Fibroblast of lung (primary cell): ENCODE measurements around the gene SRL. TPM values are rescaled to one million over a fixed set of nuclear protein-coding genes. Genes with fewer than 3 reads are reported as not detected.

ENCODE experiments used
- DNase-seq, 2 donors: peaks; one replicate each; pipeline versions ENCODE4 v3.0.0 to v3.0.0-alpha.2; 2010; ENCODE audit warnings: low read depth in 2 of 2
- H2AFZ ChIP-seq: 2 replicates; pipeline ENCODE4 v1.5.1; 2012; ENCODE audit warnings: low read length, control low read depth, inconsistent platforms
- H3K27ac ChIP-seq: 2 replicates; pipeline ENCODE4 v1.5.1; 2011; ENCODE audit warnings: low read length, control low read depth; ENCODE audit not compliant: insufficient read depth
- H3K27me3 ChIP-seq: 2 replicates; pipeline ENCODE4 v1.5.1; 2011; ENCODE audit warnings: mild to moderate bottlenecking, low read length; ENCODE audit not compliant: control insufficient read depth, insufficient read depth
- H3K36me3 ChIP-seq: 2 replicates; pipeline ENCODE4 v1.5.1; 2011; ENCODE audit warnings: low read length; ENCODE audit not compliant: control insufficient read depth, insufficient read depth
- H3K4me1 ChIP-seq: 2 replicates; pipeline ENCODE4 v1.5.1; 2011; ENCODE audit warnings: low read length; ENCODE audit not compliant: control insufficient read depth, insufficient read depth; ENCODE audit errors: extremely low read depth
- H3K4me2 ChIP-seq: 2 replicates; pipeline ENCODE4 v1.5.1; 2011; ENCODE audit warnings: low read length, control low read depth; ENCODE audit not compliant: insufficient read depth; ENCODE audit errors: extremely low read depth
- H3K4me3 ChIP-seq, 4 experiments: fragments of 200-600 bp in 1 of 4; sonication (generic) in 1 of 4; replicated peaks in 1 of 4; 2 replicates each; pipeline ENCODE4 v1.5.1; 2011 to 2016; ENCODE audit warnings: low read length in 4 of 4, low read depth in 3 of 4, mild to moderate bottlenecking in 3 of 4, control low read depth in 2 of 4, inconsistent platforms in 1 of 4, mixed read lengths in 1 of 4; ENCODE audit not compliant: insufficient read depth in 1 of 4; ENCODE audit errors: control extremely low read depth in 1 of 4
- H3K79me2 ChIP-seq: 2 replicates; pipeline ENCODE4 v1.5.1; 2012; ENCODE audit warnings: mild to moderate bottlenecking, low read length, inconsistent platforms; ENCODE audit not compliant: control insufficient read depth, insufficient read depth
- H3K9ac ChIP-seq: 2 replicates; pipeline ENCODE4 v1.5.1; 2011; ENCODE audit warnings: mild to moderate bottlenecking, low read length, control low read depth; ENCODE audit not compliant: insufficient read depth
- H3K9me3 ChIP-seq: 2 replicates; pipeline ENCODE4 v1.5.1; 2012; ENCODE audit warnings: low read depth, low read length; ENCODE audit not compliant: control insufficient read depth, insufficient read depth
- H4K20me1 ChIP-seq: 2 replicates; pipeline ENCODE4 v1.5.1; 2011; ENCODE audit warnings: low read length; ENCODE audit not compliant: control insufficient read depth, insufficient read depth; ENCODE audit errors: extremely low read depth
- CTCF ChIP-seq, 2 donors: IDR thresholded peaks in 1 of 2; conservative IDR thresholded peaks in 1 of 2; 1 replicate in 1 of 2; 2 replicates in 1 of 2; pipeline ENCODE4 v1.5.1; 2011 to 2012; ENCODE audit warnings: low read length in 2 of 2, control low read depth in 1 of 2, inconsistent platforms in 1 of 2, low read depth in 1 of 2, mild to moderate bottlenecking in 1 of 2
- EZH2 ChIP-seq: IDR thresholded peaks from 2 replicates; pipeline ENCODE4 v1.5.1; 2012; ENCODE audit warnings: low read length, control low read depth, mild to moderate bottlenecking; ENCODE audit errors: missing control alignments
- polyA plus RNA-seq, 2 donors: library from polyadenylated mRNA; depleted of rRNA in 1 of 2; stranded (reverse) in 1 of 2; unstranded in 1 of 2; fragments of >200 nt; gene quantifications; 2 replicates each; pipeline ENCODE4 v1.2.1, GENCODE V29; 2011 to 2012; ENCODE audit warnings: missing spikeins in 1 of 2
- total RNA-seq: library from RNA; depleted of rRNA; stranded (reverse); fragments of >200 nt; gene quantifications from 2 replicates; pipeline ENCODE4 v1.2.1, GENCODE V29; 2014

SRL gene
- total and polyA plus RNA-seq, 2 donors (not counting 1 experiment from before 2014, with no cell fraction given), result 0.07 to 0.17 TPM

- Histone ChIP-seq H3K27ac (no peak overlapping the region), H3K4me3 (no peak overlapping the region), H3K4me1 (no peaks in the 10 kb centered on the region), H3K9ac (no peak overlapping the region), H3K27me3 (no peaks in the 10 kb centered on the region), H4K20me1 (no peaks in the 10 kb centered on the region), H3K79me2 (no peaks in the 10 kb centered on the region), H2AFZ (no peak overlapping the region), H3K36me3 (no peaks in the 10 kb centered on the region), H3K4me2 (no peak overlapping the region), H3K9me3 (no peaks in the 10 kb centered on the region)
- DNase-seq, result peak in 1 of 2 donors; percentile 59
- TF ChIP-seq CTCF (conservative IDR thresholded peaks at IDR 0.05 in 1 of 2, IDR thresholded peaks at IDR 0.05 in 1 of 2; ENCODE audit: low read depth in 1 of 2, low read length in 2 of 2) (no peak), EZH2 (no peak)
Observed at GRCh38 chr16:4245077-4245791, 3.4 kb upstream of the SRL start.

GRCh38 chr16:4244254-4245076 is 2.6 kb upstream of the SRL start:
- H3K36me3 ChIP-seq, result no peaks in the 10 kb centered on the region
- no peak overlapping the region for H3K27ac ChIP-seq
- H4K20me1 ChIP-seq, result no peaks in the 10 kb centered on the region
- no peaks in the 10 kb centered on the region for H3K27me3 ChIP-seq
- H3K4me3 ChIP-seq, result no peak overlapping the region
- TF ChIP-seq CTCF (conservative IDR thresholded peaks at IDR 0.05 in 1 of 2, IDR thresholded peaks at IDR 0.05 in 1 of 2; ENCODE audit: low read depth in 1 of 2, low read length in 2 of 2), result no peak
- TF ChIP-seq EZH2, result no peak
- H3K4me2 ChIP-seq, result no peak overlapping the region
- no peak overlapping the region for H3K9ac ChIP-seq
- H2AFZ ChIP-seq, result no peak overlapping the region
- no peak for DNase-seq
- no peaks in the 10 kb centered on the region for H3K4me1 ChIP-seq
- no peaks in the 10 kb centered on the region for H3K9me3 ChIP-seq
- H3K79me2 ChIP-seq, result no peaks in the 10 kb centered on the region

GRCh38 chr16:4241258-4241927 is 487 bp downstream of the SRL start:
- H3K9ac ChIP-seq, result no peak overlapping the region
- no peak overlapping the region for H3K4me2 ChIP-seq
- H3K79me2 ChIP-seq, result no peaks in the 10 kb centered on the region
- no peak overlapping the region for H3K4me3 ChIP-seq
- no peak overlapping the region for H2AFZ ChIP-seq
- no peaks in the 10 kb centered on the region for H3K4me1 ChIP-seq
- no peaks in the 10 kb centered on the region for H3K36me3 ChIP-seq
- H3K27ac ChIP-seq, result no peak overlapping the region
- no peaks in the 10 kb centered on the region for H3K27me3 ChIP-seq
- no peaks in the 10 kb centered on the region for H4K20me1 ChIP-seq
- no peak for TF ChIP-seq CTCF (conservative IDR thresholded peaks at IDR 0.05 in 1 of 2, IDR thresholded peaks at IDR 0.05 in 1 of 2; ENCODE audit: low read depth in 1 of 2, low read length in 2 of 2)
- TF ChIP-seq EZH2, result no peak
- no peak for DNase-seq
- no peaks in the 10 kb centered on the region for H3K9me3 ChIP-seq
